GM11168 (cell line): Measurements from ENCODE around the gene DCLK1.

Experiments
- in situ Hi-C: fragments of 300-500 bp; cut with MboI; formaldehyde crosslinking; loops from one replicate; pipeline ENCODE4 v1.12.0; 2022; ENCODE audit warnings: low sequenced_read_pairs; ENCODE audit not compliant: unreplicated experiment

Gene DCLK1

DNA sequence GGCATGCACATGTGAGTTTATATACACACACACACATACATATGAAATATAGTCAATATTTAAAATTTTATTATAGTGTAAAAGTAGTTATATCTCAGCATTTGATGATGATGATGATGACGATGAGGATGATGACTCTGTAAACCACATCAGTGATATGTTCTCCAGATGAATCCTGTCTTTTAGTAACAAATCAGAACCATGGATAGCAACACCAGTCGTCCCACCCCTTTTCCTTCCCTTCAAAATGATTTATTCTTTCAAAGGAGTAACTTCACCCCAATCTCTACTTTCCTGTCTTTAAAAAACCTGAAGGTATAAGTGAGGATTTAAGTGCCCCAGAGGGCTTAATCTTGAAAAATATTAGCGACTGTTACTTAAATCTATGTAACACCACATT lies 74.1 kb downstream of the DCLK1 start:
- in situ Hi-C loops = no loop called here

DNA sequence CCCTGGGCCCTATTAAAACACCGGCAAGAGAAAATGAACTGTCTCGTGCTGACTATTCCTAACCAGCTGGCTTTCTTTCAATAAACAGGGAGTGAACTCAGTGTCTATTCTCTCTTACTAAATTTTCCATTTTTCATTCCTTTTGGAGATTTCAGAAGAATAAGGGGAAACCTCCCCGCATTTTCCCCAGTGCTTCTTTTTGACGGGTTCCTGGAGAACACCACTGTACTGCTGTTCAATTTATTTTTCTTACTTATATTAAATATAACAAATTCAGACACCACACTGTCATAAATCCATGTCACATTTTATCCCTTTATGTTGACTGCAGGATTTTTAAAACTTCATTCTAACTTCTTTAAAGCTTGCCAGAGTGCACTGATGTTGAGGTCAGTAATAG lies 75.8 kb downstream of the DCLK1 start:
- in situ Hi-C loops = no loop called here

DNA sequence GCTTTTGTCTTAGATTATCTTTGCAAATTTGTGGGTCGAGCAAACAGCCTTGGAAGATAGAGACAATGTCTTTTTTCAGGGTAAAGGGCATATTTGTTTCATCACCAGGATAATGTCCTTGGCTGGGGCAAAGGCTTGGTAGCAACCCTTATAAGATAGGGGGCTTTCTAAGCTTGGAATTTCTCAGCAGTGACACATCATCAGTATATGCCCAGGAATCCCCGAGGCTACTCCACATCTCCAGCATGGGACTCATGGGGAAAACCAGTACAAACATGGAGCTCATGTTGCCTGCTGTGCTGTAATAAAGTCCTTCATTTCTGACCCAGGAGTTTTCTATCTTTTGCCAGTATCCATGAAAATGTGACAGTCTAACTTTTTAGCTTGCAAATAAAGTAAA lies 77.1 kb downstream of the DCLK1 start:
- in situ Hi-C loops = no loop called here

DNA sequence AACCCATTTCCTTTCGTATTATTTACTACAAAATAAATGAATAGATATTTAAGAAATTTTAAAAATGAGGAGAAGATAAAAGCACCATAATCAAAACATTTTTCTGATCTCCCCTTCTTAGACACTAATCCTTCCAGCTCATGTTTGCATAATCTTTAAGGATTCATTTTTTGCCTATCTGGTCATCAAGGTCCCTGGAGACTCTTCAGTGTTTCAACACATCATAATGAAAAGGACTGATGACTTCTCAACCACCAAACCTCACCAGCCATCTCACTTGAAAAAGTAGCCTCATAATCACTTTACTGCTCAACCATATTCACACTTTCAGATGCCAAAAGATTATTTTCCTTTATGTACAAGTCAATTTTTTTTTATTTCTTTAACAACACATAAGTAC lies 80.1 kb downstream of the DCLK1 start:
- in situ Hi-C loops = no loop called here

DNA sequence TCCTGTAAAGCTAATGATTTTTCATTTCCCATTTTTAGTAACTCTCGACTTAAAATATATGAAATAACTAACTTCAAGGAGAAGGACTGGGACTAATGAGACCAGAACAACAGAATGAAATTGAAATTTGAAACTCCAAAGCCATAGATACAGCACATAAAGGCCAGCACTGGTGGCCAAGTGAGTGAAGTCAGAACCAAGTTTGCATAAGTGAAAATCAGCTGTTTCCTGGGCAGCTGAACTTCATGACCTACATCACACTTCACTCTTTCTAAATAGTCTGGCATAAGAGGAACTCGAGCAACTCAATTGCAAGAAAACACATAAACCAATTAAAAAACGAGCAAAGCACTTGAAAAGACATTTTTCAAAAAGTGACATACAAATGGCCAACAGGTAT lies 84.5 kb downstream of the DCLK1 start:
- in situ Hi-C loops = no loop called here

DNA sequence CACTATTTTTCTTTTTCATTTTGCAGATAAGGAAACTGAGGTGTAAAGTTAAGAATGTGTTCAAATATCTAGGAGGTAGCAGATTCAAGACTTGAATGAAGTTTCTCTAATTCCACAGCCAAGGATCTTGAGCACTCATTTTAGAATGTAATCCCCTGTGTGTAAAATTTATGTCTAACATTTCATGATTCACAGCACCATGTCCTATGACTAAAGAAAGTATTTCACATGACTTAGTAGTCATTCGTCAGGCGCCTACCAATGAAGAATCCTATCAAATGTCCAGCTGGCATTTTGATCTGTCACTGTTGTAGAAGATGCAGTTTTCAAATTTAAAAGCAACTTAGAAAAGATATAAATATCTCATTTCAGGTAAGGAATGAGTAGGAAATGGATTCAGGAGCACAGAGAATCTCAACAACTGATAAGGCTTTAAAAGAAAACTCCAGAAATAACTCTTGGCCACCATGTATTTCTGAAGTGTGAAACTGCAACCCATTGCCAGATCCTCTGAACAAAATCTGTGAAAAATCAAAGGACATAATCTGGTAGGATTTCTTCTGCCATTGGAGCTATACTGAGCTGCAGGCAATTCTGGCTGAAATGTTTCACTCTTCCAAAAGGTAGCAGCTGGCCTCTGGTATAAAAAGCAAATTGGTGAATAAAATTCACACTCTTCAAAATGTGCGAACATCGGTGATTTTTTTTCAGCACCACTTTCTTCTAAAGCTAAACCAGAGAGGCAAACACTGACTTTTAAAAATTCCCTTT lies 92.2 kb downstream of the DCLK1 start:
- in situ Hi-C loops = no loop called here

DNA sequence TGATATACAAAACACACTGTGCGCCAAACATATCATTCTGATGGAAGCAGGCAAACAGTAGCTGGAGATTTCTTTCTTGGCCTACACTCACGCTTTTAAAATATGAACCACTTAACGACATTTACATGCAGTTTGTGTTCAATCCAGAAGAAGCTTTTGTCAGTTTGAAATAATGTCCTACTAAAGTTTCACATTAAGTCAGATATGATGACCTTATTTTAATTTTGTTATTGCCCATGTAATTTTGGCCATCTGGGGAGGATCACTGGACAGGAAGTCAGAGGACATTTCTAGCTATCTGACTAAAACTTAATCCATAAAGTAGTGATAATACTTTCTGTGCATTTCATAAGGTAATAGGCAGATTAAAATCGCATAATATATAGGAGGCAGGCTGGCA lies 98.1 kb downstream of the DCLK1 start:
- in situ Hi-C loops = no loop called here

DNA sequence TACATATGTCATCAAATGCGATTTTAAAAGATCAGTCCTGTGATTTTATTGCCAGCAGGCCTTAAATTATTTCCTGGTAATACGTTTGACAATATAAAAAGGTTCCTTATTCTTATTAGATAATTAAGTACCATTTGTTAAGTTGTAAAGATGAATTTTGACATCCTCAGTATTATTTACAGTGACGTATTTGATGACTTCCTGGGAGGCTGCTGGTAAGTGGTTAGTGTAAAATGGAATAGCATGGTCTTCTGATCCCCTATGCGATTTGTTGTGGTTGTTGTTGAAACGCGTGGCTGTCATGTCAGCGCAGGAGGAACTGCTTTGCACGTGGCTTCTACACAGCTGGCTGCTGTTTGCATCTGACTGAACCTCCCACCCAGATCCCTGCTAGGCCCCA lies 99.7 kb downstream of the DCLK1 start:
- in situ Hi-C loops = no loop called here

DNA sequence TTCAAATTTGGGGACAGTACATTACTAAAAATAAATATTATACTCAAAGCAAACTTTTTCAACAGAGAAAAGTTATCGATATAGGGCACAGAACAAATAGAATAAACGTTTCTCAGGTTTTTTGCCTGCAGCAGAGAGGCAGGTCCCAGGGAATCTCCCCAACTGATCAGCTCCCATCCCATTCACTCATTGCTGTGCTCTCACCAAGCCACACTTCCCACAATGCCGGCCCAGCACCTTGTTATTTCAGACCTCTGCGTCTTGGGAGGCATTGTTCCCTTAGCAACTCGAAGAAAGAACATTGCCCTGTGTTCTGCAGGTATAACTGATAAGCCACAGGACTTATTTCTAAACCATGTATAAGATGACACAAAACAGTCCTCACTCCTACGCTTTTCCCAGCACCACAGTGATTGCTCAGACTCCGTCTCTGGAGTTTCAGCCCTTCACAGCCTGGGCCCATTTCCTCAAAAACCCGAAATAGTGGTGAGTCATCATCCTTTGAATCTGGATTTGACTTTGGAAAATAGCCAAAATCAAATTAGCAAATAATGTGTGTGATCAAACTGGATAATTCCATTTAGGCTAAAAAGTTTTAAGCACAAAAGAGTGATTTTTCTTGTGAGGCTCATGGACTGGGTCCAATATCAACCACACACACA lies 100.4 kb downstream of the DCLK1 start:
- in situ Hi-C loops = no loop called here

DNA sequence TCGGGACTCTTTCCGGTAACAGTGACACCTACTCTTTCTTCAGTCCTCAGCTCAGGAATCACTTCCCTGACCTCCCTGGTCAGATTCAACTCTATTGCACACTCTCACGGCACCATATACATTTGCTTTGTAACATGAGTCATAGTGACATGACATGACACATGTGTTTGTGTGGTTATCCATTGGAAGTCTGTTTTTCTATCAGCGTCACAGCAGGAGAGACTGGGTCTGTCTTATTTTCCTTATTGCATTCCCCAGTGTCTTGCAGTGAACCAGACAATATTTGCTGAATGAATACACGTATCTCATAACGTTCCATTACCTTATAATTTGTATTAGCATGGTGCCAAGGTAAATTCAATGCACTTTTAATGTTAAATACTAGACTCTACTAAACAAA lies 102.0 kb downstream of the DCLK1 start:
- in situ Hi-C loops = no loop called here

DNA sequence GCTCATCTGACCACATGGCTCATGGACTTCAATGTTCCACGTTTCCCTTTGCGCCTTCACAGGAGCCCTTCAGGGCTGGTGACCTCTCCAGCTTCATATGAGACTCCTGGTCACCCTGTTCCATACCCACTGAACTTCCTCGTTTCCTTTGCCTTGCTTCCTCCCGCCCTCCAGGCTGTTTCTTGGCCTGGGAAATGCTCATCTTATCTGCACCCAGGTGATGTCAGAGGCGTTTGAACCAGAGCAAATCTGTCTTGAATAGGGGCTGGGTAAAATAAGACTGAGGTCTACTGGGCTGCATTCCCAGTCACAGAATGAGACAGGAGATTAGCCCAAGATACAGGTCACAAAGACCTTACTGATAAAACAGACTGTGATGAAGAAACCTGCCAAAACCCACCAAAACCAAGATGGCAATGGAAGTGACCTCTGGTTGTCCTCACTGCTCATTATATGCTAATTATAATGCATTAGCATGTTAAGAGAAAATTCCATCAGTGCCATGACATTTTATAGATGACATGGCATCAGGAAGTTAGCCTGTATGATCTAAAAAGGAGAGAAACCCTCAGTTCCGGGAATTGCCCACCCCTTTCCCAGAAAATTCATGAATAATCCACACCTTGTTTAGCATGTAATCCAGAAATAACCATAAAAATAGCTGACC lies 102.7 kb downstream of the DCLK1 start:
- in situ Hi-C loops = no loop called here

DNA sequence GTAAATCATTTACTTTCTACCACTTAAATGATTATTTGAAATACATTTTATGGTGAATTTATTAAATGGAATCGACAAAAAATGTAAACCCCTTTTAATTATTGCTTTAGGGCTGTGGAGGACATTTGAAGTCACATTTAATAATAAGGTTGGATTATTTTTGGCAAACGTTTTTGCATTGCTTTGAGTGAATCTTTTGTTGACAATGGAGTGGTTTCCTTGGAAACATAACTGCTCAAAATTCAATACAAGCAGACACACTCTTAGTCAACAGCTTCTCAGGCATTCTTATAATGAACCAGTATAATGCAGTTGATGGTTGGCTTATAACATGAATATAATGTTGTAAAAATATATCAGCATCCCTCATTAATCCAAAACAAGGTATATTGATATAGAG lies 104.7 kb downstream of the DCLK1 start:
- in situ Hi-C loops = no loop called here

DNA sequence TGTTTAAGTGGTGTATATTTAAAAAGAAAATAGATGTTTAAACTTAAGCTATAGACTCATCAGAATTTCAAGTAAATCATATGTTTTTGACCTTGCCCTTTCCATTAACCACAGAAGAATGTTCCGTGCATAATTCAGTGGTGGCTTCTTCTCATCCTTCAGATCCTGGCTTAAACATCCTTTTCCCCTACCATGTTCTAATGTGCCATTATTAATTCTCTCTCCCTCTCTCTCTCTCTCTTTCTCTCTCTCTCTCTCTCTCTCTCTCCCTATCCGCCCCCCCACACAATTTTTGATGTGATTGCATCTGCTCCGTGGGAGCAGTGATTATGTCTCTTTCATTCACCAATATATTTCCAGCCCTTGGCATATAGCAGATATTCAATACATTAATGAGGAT lies 116.4 kb downstream of the DCLK1 start:
- in situ Hi-C loops = no loop called here

DNA sequence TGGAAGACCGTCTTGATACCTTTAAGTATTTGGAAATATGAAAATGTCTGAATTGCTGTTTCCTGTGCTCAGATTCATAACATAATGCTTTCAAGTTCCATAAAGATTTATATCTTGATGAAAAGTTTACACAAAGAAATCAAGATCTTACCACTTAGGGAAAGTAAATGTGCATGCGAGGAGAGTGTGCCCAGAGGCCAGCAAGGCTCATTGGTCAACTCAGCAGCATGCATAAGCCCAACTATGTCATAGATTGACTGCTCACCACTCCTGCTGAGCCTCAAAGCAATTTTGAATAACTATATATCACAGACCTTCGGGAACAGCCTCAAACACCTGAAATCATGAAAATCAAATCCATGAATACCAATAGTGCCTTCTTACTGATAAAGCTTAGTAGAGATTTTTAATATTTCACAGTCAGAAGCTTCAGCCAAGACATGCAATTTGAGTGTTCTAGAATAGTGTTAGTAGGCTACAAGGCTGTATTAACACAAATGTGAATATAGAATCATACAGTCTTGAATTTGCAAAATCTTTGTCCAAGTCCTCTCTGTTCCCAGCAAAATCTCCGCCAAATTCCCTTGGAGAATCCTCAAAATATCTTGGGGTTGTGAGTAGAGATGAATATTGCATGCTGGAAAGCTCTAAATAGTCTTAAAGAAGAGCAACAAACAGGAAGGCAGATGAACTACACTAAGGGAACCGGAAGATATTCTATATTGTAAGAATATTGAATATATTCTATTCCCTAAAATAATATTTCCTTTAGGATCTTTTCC lies 124.1 kb downstream of the DCLK1 start:
- in situ Hi-C loops = no loop called here

DNA sequence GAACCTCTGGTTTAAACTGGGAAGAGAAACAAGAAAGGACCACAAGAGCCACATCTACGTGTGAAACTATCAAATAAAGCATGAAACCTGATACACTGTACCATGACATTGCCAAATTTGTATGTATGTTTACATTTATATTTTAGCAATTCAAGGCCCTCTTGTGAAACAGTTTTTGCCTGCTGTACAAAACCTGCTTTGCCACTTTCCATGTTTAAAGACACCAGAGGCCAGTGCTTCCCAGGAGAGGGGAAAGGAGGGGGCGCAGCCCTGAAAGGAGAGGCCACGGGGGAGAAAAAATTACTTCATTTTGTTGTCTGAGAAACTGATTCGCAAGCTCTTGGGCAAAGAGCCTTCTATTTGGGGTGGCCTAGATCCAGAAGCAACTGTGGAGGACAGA lies 124.8 kb downstream of the DCLK1 start:
- in situ Hi-C loops = no loop called here

DNA sequence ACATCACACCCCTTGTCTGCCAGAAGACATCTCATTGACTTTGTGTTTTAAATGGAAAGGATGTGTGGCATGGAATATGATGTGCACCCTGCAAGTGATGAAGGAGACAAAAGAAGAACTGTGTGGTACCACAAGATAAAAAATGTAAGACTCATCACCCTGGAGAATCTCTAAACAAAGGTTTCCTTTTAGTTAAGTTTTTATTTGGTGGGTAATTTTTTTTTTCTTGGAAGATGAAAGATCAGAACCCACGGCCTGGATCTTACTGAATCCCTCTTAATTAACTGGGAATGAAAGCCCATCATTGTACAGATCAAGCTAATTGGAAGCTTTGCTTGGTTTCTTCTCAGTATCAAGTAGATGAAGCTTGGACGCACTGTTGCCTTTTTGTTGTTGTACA lies 129.6 kb downstream of the DCLK1 start:
- in situ Hi-C loops = no loop called here

DNA sequence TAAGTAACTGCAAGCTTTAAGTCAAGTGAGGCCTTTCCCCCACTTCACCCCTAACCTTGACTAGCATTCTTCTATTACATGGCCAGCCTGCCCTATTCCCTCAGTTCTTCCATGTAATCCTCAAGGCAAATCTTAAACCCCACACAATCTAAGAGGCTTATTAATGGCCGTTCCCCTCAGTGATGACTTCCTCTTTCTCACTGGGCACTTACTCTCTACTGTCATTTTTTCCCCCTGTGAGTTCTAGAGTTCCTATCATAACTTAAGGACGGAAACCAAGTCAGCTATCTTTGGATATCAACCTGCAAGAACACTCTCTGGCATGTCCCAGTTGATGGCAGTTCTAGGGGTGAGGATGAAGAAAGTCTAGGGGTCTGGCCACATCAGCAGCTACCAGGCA lies 131.2 kb downstream of the DCLK1 start:
- in situ Hi-C loops = no loop called here

DNA sequence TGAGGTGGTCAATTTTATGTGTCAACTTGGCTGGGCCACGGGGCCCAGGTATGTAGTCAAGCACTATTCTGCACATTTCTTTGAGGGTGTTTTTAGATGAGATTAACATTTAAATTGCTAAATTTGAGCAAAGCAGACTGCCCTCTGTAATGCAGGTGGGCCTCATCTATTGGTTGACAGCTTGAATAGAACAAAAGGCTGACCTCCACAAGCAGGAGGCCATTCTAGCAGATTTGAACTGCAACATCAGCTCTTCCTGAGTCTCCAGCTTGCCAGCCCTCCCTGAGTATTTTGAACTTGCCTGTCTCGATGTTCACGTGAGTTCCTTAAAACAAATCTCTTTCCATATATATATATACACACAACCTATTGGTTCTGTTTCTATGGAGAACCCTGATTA lies 134.8 kb downstream of the DCLK1 start:
- in situ Hi-C loops = no loop called here

DNA sequence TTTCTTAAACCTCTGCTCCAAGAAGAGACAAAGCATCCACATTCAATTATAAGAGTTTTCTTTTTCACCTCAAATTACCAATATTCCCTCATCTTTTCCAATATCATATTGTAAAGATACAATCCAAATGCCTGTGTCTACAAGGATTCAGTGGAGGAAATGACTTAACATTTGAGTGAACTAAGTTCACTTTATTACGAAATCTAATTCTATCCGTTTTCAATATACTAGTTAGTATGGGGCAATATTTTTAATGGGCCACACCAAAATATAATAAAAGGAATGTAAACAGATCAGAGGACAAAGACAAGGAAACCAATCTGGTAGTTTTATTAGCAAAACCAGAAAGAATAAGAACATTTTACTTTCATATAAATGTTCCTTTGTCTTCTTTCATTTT lies 136.0 kb downstream of the DCLK1 start:
- in situ Hi-C loops = no loop called here

DNA sequence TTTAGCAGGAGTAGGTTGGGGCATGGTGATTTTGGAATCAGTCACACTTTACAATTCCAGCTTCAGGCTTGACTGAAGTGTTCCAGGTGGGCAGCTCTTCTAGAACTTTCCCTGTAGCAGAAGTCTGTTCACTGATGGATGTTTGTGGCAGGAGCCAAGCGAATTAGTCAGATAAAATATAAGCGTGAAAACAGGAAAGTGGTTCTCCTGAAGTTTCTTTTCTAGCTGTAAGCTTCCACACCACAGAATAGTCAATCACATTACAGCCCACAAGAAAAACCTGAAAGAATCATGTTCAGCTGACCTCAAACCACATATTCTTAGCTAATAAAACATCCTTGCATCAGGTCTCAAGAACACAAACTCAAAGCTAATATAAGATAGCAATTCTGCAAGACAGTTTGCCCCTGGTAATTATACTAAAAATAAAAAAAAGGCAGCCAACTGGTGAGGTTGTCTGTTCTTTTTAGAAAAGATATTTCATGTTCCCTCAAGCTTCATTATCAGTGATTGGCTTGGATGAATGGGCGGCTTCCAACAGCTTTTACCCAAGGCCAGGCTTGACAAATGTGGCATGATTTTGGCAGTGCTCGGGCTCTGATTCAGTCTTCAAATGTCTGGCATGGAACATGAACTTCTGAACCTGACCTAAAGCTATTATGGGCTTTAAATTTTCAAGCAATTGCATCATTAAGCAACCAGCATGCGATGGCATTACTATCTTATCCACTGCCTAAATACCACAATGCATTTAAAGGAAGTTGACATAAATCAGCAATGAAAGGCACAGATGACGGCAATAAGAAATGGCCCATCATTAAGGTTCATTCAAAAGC lies 136.8 kb downstream of the DCLK1 start:
- in situ Hi-C loops = no loop called here
